NOMO-1 treated with dmso at 0.1 percent for 144 hours (cell line): ENCODE measurements around the gene GGACT.

Source experiments
- DNase-seq: peaks from one replicate; lab custom pipeline; 2025; ENCODE audit not compliant: unreplicated experiment; lab: John Stamatoyannopoulos, UW

The GGACT gene

GRCh38 chr13:100515410-100515800 is 73.2 kb downstream of the GGACT start:
- peak; percentile 45 for DNase-seq

GRCh38 chr13:100514788-100515409 is 73.7 kb downstream of the GGACT start:
- DNase-seq, result peak; percentile 60

GRCh38 chr13:100513987-100514670 is 74.5 kb downstream of the GGACT start:
- DNase-seq, result no peak

GRCh38 chr13:100513171-100513570 is 75.4 kb downstream of the GGACT start:
- DNase-seq, result no peak

- DNase-seq, result no peak
These were observed 76.2 kb downstream of the GGACT start for GRCh38 chr13:100512422-100512821.

GRCh38 chr13:100511466-100511865 is 77.1 kb downstream of the GGACT start:
- no peak for DNase-seq

GRCh38 chr13:100510208-100510957 is 78.2 kb downstream of the GGACT start:
- no peak for DNase-seq

- no peak for DNase-seq
These were observed 79.6 kb downstream of the GGACT start for GRCh38 chr13:100508996-100509395.

GRCh38 chr13:100508455-100508854 is 80.1 kb downstream of the GGACT start:
- no peak for DNase-seq

- DNase-seq, result no peak
These were observed 81.8 kb downstream of the GGACT start for GRCh38 chr13:100506600-100507422.

- DNase-seq, result no peak
These were observed 82.4 kb downstream of the GGACT start for GRCh38 chr13:100506154-100506553.

GRCh38 chr13:100503622-100504021 is 85.0 kb downstream of the GGACT start:
- DNase-seq, result no peak

- no peak for DNase-seq
These were observed 86.1 kb downstream of the GGACT start for GRCh38 chr13:100502446-100502845.

- DNase-seq, result no peak
These were observed 91.2 kb downstream of the GGACT start for GRCh38 chr13:100497389-100497788.

GRCh38 chr13:100495455-100495854 is 93.1 kb downstream of the GGACT start:
- DNase-seq, result no peak

GRCh38 chr13:100493418-100493817 is 95.2 kb downstream of the GGACT start:
- peak; percentile 41 for DNase-seq

- peak; percentile 62 for DNase-seq
These were observed 97.3 kb downstream of the GGACT start for GRCh38 chr13:100491164-100491842.

GRCh38 chr13:100490692-100491091 is 97.9 kb downstream of the GGACT start:
- DNase-seq, result no peak

- DNase-seq, result no peak
These were observed 103.3 kb downstream of the GGACT start for GRCh38 chr13:100485265-100485664.

- no peak for DNase-seq
These were observed 103.9 kb downstream of the GGACT start for GRCh38 chr13:100484702-100485101.
